ENCODE measurements around the gene TAPT1.

The TAPT1 gene

GRCh38 chr4:16248605-16249004, 22.3 kb upstream of the TAPT1 start:
- no peak for DNase-seq (ENCODE audit: low read depth in 2 of 3, low spot score in 2 of 3)

DNA sequence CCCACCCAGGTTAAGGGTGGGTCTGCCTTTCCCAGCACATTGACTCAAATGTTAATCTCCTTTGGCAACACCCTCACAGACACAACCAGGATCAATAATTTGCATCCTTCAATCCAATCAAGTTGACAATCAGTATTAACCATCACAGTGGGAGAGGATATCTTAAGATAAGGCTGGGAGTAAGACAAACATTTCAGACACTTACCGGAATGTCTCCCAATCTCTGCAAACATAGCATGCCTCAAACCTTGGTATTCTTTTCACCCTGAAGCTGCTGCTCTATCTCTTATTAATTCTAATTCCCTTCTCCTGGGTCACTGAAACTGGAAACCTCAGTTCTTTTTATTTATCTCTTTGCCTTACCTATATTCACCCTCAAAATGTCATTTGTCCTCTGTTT, 19.0 kb upstream of the TAPT1 start:
- DNase-seq (ENCODE audit: low read depth in 2 of 3, low spot score in 2 of 3): no peak

DNA sequence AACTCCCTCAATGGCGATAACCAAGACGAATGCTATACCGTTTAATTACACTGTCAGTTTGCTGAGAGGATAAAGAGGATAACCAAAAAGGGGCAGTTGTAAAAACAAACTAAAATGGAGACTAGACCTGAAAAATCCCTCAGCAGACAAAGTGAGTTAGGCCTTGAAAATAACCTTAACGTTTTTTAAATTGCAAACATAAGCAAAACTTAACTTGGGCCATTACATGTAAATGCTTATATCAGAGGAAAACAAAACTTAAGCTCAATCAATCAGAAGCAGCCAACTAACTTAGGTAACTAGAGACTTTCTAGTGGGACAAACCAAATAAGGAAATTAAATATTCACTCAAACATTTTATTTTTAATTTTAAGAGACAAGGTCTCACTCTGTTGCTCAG, 17.0 kb upstream of the TAPT1 start:
- no peak for DNase-seq (ENCODE audit: low read depth in 2 of 3, low spot score in 2 of 3)

GRCh38 chr4:16240300-16240699, 14.0 kb upstream of the TAPT1 start:
- DNase-seq (ENCODE audit: low read depth in 2 of 3, low spot score in 2 of 3): no peak

DNA sequence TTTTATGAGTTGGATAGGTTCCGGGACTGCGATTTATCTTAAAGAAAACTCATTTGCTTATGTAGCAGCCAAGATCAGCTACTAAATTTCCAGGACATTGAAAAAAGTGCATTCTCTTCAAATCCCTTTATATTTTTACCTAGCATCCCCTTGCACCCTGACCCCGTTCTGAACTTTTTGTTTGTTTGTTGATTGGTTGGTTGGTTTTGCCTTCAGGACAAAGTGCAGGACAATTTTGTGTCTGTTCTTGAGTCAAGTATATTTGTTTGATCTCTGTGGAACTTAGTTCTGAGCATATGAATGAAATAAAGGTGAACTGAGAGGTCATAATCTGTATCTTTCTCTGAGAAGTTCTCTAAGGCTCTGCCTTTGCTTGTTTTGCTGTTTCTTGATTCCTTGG, 12.8 kb upstream of the TAPT1 start:
- no peak for DNase-seq (ENCODE audit: low read depth in 2 of 3, low spot score in 2 of 3)

DNA sequence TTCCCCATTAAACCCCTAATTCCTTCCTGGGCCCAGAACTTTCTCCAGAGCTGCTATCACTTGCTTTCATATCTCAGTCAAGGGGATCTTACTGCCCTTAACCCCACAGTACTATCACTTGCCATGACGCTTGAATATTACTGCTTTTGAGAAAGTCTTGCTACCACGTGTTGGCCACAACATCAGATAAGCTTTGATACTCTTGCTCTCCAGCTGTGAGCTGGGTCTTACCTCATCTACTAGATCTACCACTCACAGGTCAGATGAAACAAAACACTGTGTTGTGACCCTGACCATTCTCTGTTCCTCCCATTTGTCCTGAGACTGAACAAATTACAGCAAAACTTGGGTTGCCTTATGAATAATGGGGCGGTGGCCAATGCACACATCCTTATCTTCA, 12.1 kb upstream of the TAPT1 start:
- DNase-seq (ENCODE audit: low read depth in 2 of 3, low spot score in 2 of 3): no peak

DNA sequence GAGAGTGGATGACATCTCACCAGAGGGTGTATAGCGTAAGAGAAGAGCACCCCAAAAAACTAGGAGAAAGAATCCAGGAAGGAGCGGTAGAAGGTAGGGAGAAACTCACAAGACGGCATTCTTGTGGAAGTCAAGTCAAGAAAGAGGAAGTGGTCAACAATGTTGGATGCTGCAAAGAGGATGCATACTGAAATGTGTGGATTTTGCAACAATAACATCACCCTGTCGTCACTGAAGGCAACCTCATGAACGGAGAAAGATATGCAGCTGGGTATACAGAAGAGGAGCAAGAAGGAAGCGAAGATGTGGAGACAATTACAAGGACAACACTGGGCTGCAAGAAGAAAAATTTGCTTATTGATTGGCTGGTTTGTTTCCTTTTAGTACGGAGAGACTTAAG, 11.4 kb upstream of the TAPT1 start:
- DNase-seq (ENCODE audit: low read depth in 2 of 3, low spot score in 2 of 3): no peak

DNA sequence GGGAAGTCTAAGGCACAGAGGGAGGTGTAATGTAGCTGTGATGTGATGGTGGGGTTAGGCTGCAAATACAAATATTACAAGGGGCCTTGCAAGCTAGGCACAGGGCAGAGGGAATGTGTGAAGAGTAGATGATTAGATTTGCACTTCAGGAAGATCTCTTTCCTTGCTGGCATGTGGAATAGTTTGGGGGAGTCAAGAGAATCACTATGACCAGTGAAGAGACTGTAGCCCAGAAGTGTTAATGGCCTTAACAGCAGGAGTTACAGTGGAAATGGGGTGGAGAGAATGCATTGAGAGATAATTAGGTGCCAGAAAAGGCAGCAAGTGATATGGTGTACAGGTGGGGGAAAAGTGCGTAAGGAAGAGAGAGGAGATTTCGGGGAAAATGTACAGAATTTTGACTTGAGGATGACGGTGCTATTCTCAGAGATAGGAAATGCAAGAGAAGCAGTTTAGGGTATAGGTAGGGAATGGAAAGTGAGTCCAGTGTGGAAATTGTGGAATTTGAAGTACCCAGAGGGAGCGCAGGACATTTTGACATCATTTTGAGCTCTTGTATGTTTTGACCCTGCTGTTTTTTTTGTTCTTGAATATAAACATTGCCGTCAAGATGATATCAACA, 10.2 kb upstream of the TAPT1 start:
- DNase-seq (ENCODE audit: low read depth in 2 of 3, low spot score in 2 of 3): no peak

GRCh38 chr4:16235209-16235608, 8.9 kb upstream of the TAPT1 start:
- DNase-seq (ENCODE audit: low read depth in 2 of 3, low spot score in 2 of 3): no peak

DNA sequence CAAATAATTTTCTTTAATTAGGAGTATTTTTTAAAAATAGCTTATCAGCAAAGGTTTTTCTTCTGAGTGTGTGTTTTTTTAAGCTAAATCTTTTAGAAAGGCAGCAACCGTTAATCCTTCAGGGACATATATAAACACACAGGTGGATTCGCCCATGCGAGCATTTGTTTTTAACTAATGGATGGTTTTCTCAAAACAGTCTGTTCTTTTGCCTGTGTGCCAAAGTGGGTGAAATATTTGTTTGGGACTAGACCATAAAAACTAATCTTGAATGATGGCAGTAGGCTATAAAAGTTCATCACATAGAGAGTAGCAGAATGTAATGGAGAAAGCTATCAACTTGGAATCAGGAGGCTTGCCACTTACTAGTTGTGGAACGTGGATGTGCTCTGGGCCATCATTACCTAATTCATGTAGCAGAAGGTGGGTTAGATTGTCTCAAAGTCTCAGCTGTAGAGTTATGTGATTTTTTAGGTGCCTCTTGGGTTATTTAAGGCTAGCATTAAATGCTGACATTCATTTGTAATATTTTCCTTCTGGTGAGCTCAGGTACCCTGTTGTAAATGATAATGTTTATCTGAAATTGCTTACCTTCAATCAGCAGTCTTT, 7.4 kb upstream of the TAPT1 start:
- DNase-seq (ENCODE audit: low read depth in 2 of 3, low spot score in 2 of 3): no peak

DNA sequence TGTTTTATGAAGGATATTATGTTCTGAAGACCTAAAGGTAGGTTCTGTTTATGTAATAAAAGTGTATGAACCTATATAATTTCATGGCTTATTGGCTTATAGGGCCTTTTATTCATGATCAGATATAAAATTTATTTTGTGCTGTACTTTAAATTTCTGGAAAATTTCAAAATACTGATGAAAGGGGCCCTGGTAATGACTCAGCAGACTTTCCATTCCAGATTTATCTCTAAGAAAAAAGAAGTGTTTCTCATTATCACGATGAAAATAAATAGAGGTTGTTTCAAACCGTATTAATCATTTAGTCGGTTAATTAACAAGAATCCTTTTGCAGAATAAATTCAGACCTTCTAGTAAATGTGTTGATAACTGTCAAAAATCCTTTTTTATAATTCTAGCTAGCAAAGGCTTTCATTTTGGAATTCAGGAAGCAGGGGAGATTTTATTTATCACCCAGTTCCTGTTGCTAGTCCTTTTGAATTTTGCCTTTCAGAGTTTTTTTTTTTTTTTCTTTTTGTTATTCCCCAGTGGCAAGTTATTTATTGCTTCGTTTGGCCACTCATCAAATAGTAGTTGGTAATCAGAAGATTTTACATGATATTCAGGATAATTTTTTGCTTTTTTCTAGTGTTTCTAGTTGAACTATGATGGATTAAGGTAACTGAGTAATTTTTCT, 5.4 kb upstream of the TAPT1 start:
- no peak for DNase-seq (ENCODE audit: low read depth in 2 of 3, low spot score in 2 of 3)

DNA sequence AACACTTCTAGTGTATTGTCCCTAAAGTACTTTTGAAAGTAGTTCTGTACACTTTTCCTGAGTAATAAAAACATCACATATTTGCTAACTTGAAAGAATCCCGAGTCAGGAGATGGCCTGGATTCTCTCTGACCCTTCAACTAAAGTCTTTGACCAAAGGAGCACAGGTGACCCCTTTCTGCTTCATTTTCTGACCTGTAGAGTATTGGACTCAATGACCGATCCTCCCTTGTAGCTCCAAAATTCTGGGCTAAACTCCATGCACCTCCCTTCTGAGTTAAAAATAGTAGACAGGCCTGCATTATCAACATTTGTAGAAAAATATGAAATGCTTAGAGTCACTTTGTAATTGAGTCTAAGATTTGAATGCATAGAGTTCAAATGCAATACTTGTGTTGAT, 4.0 kb upstream of the TAPT1 start:
- no peak for DNase-seq (ENCODE audit: low read depth in 2 of 3, low spot score in 2 of 3)

DNA sequence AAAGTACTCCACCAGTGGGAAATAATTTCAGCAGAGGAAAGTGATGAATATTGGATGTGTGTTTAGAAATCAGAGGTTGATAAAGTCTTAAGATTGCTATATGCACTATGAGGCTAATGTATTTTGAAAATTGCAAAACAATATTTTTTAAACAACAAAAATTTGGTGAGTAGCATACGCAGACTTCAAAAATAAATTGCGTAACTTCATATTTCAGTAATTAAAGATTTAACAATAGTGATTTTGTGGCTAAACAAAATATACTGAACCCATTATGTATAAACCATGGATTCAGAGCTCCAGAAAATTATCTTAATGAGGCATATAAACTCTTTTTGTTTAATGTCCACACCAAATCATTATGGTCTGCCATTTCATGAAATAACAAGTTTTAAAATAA, 3.3 kb upstream of the TAPT1 start:
- DNase-seq (ENCODE audit: low read depth in 2 of 3, low spot score in 2 of 3): no peak

GRCh38 chr4:16227462-16227868, 1.2 kb upstream of the TAPT1 start:
- no peak for DNase-seq (ENCODE audit: low read depth in 2 of 3, low spot score in 2 of 3)

DNA sequence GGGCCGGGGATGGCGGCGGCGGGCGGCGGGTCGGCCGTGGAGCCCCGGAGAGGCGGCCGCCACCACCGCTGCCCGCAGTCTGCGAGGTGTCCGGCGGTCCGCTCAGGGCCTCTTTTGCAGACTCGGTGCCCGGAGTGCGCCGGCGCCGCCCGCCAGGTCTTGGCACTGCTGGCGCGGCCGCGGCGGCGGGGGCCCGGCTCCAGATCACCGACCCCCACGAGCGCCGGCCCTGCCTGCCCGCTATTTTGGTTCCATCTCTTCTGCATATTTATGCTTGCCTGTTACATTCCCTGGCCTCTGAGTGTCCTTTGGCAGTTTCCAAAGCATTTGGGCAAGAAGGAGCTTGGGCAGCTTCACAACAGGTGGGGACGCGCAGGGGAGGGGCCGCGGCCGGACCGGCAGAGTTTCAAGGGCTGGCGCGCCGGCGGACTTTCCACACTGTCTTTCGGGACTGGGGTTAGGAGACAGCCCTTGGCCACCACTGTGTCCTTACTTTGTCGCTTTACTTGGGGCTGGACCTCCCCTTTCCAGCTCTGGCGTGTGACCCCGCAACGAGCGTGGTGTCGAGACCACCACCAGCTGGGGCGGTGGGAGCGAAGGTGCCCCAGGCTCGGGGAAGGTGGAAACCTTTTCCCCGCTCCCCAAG, 668 bp upstream of the TAPT1 start:
- peak; percentile 22 to 41 (median 35) for DNase-seq (ENCODE audit: low read depth in 2 of 3, low spot score in 2 of 3)

DNA sequence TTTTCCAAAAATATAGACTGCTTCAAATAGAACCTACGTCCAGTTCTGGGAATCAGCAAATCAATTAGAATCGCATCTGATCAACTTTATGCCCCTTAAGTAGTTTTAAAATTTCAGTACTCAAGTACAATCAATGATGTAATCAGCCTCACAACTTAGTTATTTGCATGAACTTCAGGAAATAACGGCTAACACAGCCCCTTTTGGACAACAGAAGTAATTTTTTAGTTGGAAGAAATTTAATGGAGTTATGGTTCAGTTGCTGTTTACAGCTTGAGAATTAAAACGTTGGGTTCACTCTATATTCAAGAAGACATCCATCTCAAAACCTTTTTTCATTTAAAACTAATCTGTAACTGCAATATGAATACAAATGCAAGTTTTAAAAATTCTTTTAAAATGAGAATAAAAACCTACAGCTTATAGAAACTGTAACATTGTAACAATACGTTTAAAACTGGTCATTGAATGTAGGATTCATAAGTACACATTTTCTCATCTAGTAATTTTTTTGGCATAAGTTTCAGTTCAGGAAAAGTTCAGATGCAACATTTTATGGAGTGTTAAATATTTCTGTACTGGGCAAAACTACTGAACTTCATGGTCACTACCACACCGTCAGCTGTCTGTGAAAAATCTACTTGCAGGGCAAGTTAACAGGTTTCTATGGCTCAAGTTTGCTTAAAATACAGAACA, 956 bp downstream of the TAPT1 start:
- DNase-seq (ENCODE audit: low read depth in 2 of 3, low spot score in 2 of 3): no peak

DNA sequence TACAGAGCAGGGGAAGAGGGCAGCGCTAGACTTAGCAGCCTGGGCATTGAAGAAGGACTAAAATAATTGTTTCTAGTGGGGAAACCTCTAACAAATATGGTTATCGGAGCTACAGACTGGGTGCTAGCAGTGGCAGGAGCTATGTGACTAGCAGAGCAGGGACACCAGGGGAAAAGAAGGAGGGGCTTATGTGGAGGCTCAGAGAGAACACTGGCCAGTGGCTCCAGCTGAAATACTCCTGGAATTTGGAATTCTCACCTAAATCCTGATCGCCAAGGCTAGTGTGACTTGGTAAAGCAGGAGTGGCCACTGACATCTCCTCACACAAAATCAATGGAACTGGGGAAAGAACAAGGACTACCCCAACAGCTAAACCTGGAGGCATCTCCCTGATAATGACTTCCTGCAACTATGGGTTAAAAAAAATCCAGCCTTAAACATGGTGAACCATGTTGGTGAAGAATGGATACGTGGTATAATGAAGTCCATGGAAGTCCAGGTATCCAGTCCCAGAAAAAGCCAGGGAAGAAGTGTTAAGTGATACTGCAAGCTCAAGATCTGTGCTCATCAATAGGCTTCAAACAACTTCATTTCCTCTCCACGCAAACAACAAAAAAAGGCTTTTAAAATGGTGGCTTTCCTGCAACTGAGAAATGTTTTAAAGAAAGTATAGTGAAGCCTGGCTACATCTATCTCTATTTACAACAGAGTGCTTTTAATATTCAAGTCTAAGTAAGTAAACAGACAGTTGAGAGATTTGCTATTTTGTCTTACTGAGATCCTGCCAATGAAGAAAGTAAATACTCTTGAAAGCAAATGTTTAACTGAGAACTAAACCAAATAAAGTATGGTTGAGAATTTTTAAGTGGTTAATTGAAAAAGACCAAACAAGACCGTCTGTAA, 1.8 kb downstream of the TAPT1 start:
- no peak for DNase-seq (ENCODE audit: low read depth in 2 of 3, low spot score in 2 of 3)

GRCh38 chr4:16222957-16223527, 3.2 kb downstream of the TAPT1 start:
- DNase-seq (ENCODE audit: low read depth in 2 of 3, low spot score in 2 of 3): no peak

GRCh38 chr4:16218950-16219349, 7.3 kb downstream of the TAPT1 start:
- DNase-seq (ENCODE audit: low read depth in 2 of 3, low spot score in 2 of 3): no peak

DNA sequence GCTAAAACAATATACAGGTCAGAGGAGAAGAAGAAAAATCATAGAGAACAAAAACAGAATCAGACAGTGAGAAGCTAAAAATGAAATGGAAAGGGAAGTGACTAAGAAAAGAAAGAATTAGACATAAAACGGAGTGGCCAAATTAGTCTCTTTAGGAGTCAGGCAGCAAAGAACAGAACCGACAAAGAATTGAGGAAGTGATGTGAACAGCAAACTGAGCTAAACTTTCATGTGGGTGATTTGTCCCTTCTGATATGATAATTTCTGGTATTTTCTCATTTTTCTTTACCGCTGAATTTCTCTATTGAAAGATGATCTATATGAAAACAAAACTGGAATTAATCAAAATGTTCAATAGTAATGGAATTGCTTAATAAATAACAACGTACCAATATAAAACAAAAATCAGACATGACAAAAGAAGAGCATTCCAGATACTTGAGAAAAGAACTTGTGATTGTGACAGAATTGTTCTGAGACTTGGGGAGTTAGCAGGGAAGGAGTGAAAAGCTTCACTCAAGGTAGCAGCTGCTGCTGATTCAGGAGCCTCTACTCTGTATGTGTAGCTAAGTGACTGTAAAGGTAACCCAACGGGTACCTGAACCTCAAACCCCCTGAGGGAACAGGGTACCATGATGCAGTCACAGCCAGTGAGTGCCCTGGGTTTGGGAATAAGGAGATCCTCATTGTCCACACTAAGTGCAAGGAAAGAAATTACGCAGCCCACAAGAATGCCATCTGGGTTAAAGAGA, 8.8 kb downstream of the TAPT1 start:
- DNase-seq (ENCODE audit: low read depth in 2 of 3, low spot score in 2 of 3): no peak

Data from activated CD8-positive, alpha-beta memory T cell treated with anti-CD3 and anti-CD28 coated beads for 48 hours (primary cell).